HepG2 (cell line): ENCODE measurements around the gene MRM1. TPM values are rescaled to one million over a fixed set of nuclear protein-coding genes. Genes with fewer than 3 reads are reported as not detected.

Source experiments
- AGO2 ChIP-seq: fragments of 200-400 bp; formaldehyde crosslinking; optimal IDR thresholded peaks from 2 replicates; pipeline ENCODE3; 2017; ENCODE audit warnings: mild to moderate bottlenecking, low read depth, low read length, moderate library complexity
- ATF6 ChIP-seq: sonication (generic); formaldehyde crosslinking; conservative IDR thresholded peaks from 2 replicates; pipeline ENCODE4 v1.4.0; 2020; ENCODE audit warnings: missing genetic modification reagents
- EHMT2 ChIP-seq: fragments of 200-600 bp; sonication (generic); IDR thresholded peaks from 2 replicates; pipeline ENCODE4 v1.7.0; 2017; ENCODE audit warnings: antibody characterized with exemption, low read depth, low read length, borderline replicate concordance
- GABPB1 ChIP-seq: IDR thresholded peaks from 2 replicates; pipeline ENCODE4 v1.6.1; 2016; ENCODE audit warnings: mild to moderate bottlenecking, missing genetic modification reagents, moderate library complexity, missing compliant biosample characterization
- HNRNPK ChIP-seq: fragments of 200-400 bp; formaldehyde crosslinking; IDR thresholded peaks from 2 replicates; pipeline ENCODE4 v1.6.1; 2018; ENCODE audit warnings: low read length, low read depth, moderate library complexity, mild to moderate bottlenecking; ENCODE audit not compliant: poor library complexity, severe bottlenecking
- HOXA3 ChIP-seq: sonication (generic); formaldehyde crosslinking; IDR thresholded peaks from 2 replicates; pipeline ENCODE4 v1.5.0; 2020; ENCODE audit warnings: missing genetic modification reagents
- JUN ChIP-seq: sonication (generic); formaldehyde crosslinking; IDR thresholded peaks from 2 replicates; pipeline ENCODE4 v1.4.0; 2020; ENCODE audit warnings: mild to moderate bottlenecking, missing genetic modification reagents
- MEIS1 ChIP-seq: sonication (generic); formaldehyde crosslinking; IDR thresholded peaks from 2 replicates; pipeline ENCODE4 v1.9.0; 2021; ENCODE audit warnings: mild to moderate bottlenecking, missing genetic modification reagents, moderate library complexity, borderline replicate concordance
- PHF20 ChIP-seq: sonication (generic); formaldehyde crosslinking; IDR thresholded peaks from 2 replicates; pipeline ENCODE4 v1.5.0; 2020; ENCODE audit warnings: mild to moderate bottlenecking, missing genetic modification reagents
- SAP130 ChIP-seq: IDR thresholded peaks from 2 replicates; pipeline ENCODE4 v1.6.1; 2016; ENCODE audit warnings: low read depth
- SMAD9 ChIP-seq: sonication (generic); formaldehyde crosslinking; IDR thresholded peaks from 2 replicates; pipeline ENCODE4 v1.5.1; 2020; ENCODE audit warnings: mild to moderate bottlenecking, missing genetic modification reagents
- TBL1XR1 ChIP-seq: fragments of 150-350 bp; IDR thresholded peaks from 2 replicates; pipeline ENCODE4 v1.6.1; 2014; ENCODE audit warnings: borderline replicate concordance, low read length; ENCODE audit not compliant: partially characterized antibody
- TMF1 ChIP-seq: sonication (generic); formaldehyde crosslinking; IDR thresholded peaks from 2 replicates; pipeline ENCODE4 v1.8.1; 2022; ENCODE audit warnings: low read depth, missing genetic modification reagents
- YEATS2 ChIP-seq: sonication (generic); formaldehyde crosslinking; IDR thresholded peaks from 2 replicates; pipeline ENCODE4 v1.4.0; 2020; ENCODE audit warnings: missing genetic modification reagents, borderline replicate concordance
- ZBTB42 ChIP-seq: sonication (generic); formaldehyde crosslinking; IDR thresholded peaks from 2 replicates; pipeline ENCODE4 v1.5.0; 2020; ENCODE audit warnings: mild to moderate bottlenecking, missing genetic modification reagents
- ZFY ChIP-seq: sonication (generic); formaldehyde crosslinking; IDR thresholded peaks from 2 replicates; pipeline ENCODE4 v1.4.0; 2020; ENCODE audit warnings: missing genetic modification reagents
- ZMYM3 ChIP-seq: sonication (generic); formaldehyde crosslinking; IDR thresholded peaks from 2 replicates; pipeline ENCODE4 v1.5.1; 2020; ENCODE audit warnings: mild to moderate bottlenecking, missing genetic modification reagents
- ZNF24 ChIP-seq: fragments of 450-650 bp; IDR thresholded peaks from 2 replicates; pipeline ENCODE4 v1.6.1; 2017; ENCODE audit warnings: antibody characterized with exemption, mild to moderate bottlenecking
- ZNF362 ChIP-seq: sonication (generic); formaldehyde crosslinking; IDR thresholded peaks from 2 replicates; pipeline ENCODE4 v1.4.0; 2020; ENCODE audit warnings: missing genetic modification reagents, mild to moderate bottlenecking, borderline replicate concordance
- ZNF556 ChIP-seq: sonication (generic); formaldehyde crosslinking; IDR thresholded peaks from 2 replicates; pipeline ENCODE4 v1.4.0; 2020; ENCODE audit warnings: mild to moderate bottlenecking, missing genetic modification reagents, borderline replicate concordance
- ZNF660 ChIP-seq: sonication (generic); formaldehyde crosslinking; IDR thresholded peaks from 2 replicates; pipeline ENCODE4 v1.5.1; 2020; ENCODE audit warnings: mild to moderate bottlenecking, low read depth, missing genetic modification reagents, borderline replicate concordance
- ZNF704 ChIP-seq: sonication (generic); formaldehyde crosslinking; IDR thresholded peaks from 2 replicates; pipeline ENCODE4 v1.8.1; 2023; ENCODE audit warnings: mild to moderate bottlenecking, inconsistent platforms, moderate library complexity, missing genetic modification reagents, borderline replicate concordance
- ZNF740 ChIP-seq: sonication (generic); formaldehyde crosslinking; IDR thresholded peaks from 2 replicates; pipeline ENCODE4 v1.4.0; 2020; ENCODE audit warnings: missing genetic modification reagents
- ZNF772 ChIP-seq: sonication (generic); formaldehyde crosslinking; IDR thresholded peaks from 2 replicates; pipeline ENCODE4 v1.5.0; 2020; ENCODE audit warnings: mild to moderate bottlenecking, missing genetic modification reagents
- ZNF776 ChIP-seq: sonication (generic); formaldehyde crosslinking; IDR thresholded peaks from 2 replicates; pipeline ENCODE4 v1.4.0; 2020; ENCODE audit warnings: mild to moderate bottlenecking, missing genetic modification reagents
- ZNF83 ChIP-seq: sonication (generic); formaldehyde crosslinking; IDR thresholded peaks from 2 replicates; pipeline ENCODE4 v1.4.0; 2020; ENCODE audit warnings: missing genetic modification reagents, mild to moderate bottlenecking, borderline replicate concordance
- polyA plus RNA-seq, 8 experiments: library from polyadenylated mRNA; depleted of rRNA in 3 of 8; stranded (reverse) in 7 of 8; unstranded in 1 of 8; fragments of >200 nt; fragmentation: Illumina TruSeq in 4 of 8; extraction: Trizol in 4 of 8; gene quantifications; 2 replicates each; pipeline versions ENCODE4 v1.2.1 to v1.2.3, GENCODE V29; 2011 to 2016; ENCODE audit warnings: low read depth in 4 of 8, missing spikeins in 1 of 8, mixed read lengths in 1 of 8; ENCODE audit not compliant: insufficient read depth in 1 of 8
- total RNA-seq, 5 experiments: library from RNA; depleted of rRNA; stranded (reverse); fragments of >200 nt; fragmentation: Illumina TruSeq; extraction: Trizol; gene quantifications; 2 replicates each; pipeline ENCODE4 v1.2.3, GENCODE V29; 2016; ENCODE audit warnings: low read depth in 1 of 5

Gene MRM1
- total and polyA plus RNA-seq, 2 of the 13 experiments (the other 11 are each of a cell fraction or from before 2014, with no cell fraction given): 4.1 to 11.3 TPM

GRCh38 chr17:36591434-36592315, 9.7 kb upstream of the MRM1 start, which contains the start of gene DHRS11 (continued):
- TF ChIP-seq TBL1XR1 (no peak), ZNF556 (CRISPR knock-in tag) (0 out of 2 replicates have a peak, but pooled peaks have one; percentile 44), ZBTB42 (no peak), EHMT2 (no peak), JUN (CRISPR knock-in tag) (no peak), PHF20 (CRISPR knock-in tag) (no peak; the same call in 1 of the 2 replicates), MEIS1 (CRISPR knock-in tag) (no peak), GABPB1 (peak; percentile 88), HNRNPK (peak; percentile 15), ZFY (peak; percentile 88), ZMYM3 (CRISPR knock-in tag) (no peak), ZNF704 (0 out of 2 replicates have a peak, but pooled peaks have one; percentile 44), ZNF83 (CRISPR knock-in tag) (no peak), ZNF660 (CRISPR knock-in tag) (no peak), ZNF740 (CRISPR knock-in tag) (no peak), ZNF776 (CRISPR knock-in tag) (no peak), SAP130 (peak; percentile 66), ATF6 (no peak), YEATS2 (CRISPR knock-in tag) (0 out of 2 replicates have a peak, but pooled peaks have one; percentile 30), TMF1 (peak; percentile 71; the same call in 1 of the 2 replicates), ZNF772 (no peak), ZNF362 (CRISPR knock-in tag) (no peak), AGO2 (peak; percentile 99), SMAD9 (CRISPR knock-in tag) (no peak), HOXA3 (CRISPR knock-in tag) (0 out of 2 replicates have a peak, but pooled peaks have one; percentile 17), ZNF24 (no peak)
